Dedifferentiated amniotic fluid mesenchymal stem cell (primary cell): ENCODE data around the gene CD93.

Experiments
- DNase-seq: peaks from one replicate; pipeline ENCODE4 v3.0.0-alpha.2; 2016; ENCODE audit errors: extremely low spot score

Gene CD93

DNA sequence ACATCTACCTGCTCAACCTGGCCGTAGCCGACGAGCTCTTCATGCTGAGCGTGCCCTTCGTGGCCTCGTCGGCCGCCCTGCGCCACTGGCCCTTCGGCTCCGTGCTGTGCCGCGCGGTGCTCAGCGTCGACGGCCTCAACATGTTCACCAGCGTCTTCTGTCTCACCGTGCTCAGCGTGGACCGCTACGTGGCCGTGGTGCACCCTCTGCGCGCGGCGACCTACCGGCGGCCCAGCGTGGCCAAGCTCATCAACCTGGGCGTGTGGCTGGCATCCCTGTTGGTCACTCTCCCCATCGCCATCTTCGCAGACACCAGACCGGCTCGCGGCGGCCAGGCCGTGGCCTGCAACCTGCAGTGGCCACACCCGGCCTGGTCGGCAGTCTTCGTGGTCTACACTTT is 50.4 kb downstream of the CD93 start:
- no peak for DNase-seq

DNA sequence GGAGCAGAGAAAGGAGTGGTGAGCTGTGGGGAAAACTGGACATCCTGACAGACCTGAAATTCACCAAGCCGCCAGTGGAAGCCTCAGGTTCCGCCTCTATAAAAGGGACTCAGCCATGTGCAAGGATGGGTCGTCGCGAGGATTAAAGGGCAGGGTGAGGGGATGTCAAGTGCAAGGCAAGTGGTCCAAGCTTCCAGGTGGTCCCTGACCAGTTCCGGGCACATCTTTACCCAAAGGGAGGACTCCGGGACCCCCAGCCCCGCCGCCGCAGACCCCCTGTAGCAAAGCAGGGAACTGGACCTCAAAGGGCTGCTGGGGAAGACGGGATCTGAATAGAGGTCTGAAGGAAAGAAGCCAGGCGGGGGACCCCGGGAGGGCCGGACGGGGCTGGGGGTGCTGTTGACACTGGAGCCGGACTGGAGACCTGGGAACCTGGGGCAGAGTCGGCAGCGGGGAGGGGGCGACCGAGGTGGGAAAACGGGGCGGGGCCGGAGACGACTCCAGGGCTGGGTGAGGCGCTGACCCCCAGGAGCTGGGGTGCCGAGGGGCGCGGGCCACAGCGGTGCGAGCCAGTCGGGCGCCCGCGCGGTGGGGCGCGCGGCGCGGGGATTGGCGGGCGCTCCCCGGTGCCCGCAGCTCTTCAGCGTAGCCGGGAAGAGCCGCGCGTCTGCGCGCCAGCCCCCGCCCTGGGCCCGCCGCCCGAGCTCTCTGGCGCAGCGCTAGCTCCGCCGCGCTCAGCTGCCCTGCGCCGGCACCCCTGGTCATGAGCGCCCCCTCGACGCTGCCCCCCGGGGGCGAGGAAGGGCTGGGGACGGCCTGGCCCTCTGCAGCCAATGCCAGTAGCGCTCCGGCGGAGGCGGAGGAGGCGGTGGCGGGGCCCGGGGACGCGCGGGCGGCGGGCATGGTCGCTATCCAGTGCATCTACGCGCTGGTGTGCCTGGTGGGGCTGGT is 51.1 kb downstream of the CD93 start, which contains the start of gene SSTR4:
TSS of gene SSTR4 (plus strand) at position 592 of the 951 bp plus-strand sequence. CDS start at position 764, 172 bp downstream.
- DNase-seq, result no peak

DNA sequence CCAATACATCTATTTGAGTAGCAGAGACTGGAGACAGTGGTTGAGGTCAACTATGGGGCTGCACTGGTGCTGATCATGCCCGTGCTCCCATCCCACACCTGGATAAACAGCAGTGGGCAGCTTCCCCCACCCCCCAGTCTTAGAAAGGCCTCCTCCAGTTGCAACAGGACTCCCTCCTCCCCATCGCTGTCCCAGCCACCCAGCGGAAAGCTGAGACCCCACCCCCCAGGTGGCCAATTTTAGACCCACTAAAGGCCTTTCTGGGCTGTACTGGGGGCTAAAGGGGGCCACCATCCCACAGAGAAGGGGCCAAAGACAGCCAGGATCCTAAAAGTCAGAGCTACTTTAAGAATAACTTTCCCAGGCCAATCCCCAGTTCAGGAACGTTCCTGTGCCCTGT is 52.2 kb downstream of the CD93 start:
- DNase-seq, result no peak

DNA sequence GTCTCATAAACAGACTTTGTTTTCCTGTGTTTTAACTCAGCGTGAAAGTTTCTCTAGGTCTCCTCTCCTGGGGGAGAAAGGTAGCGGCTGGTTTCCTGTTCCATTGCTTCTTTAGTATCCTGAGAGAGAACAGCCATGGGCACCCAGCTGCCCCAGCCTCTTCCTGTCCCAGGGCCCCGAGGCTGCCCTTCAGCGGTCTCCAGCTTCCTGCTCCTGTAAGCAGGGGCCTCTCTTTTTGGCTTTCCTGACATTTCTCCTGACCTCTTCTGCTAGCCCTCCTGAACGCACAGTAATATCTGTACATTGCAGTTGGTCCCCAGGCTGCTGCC is 53.4 kb downstream of the CD93 start:
- DNase-seq, result no peak

DNA sequence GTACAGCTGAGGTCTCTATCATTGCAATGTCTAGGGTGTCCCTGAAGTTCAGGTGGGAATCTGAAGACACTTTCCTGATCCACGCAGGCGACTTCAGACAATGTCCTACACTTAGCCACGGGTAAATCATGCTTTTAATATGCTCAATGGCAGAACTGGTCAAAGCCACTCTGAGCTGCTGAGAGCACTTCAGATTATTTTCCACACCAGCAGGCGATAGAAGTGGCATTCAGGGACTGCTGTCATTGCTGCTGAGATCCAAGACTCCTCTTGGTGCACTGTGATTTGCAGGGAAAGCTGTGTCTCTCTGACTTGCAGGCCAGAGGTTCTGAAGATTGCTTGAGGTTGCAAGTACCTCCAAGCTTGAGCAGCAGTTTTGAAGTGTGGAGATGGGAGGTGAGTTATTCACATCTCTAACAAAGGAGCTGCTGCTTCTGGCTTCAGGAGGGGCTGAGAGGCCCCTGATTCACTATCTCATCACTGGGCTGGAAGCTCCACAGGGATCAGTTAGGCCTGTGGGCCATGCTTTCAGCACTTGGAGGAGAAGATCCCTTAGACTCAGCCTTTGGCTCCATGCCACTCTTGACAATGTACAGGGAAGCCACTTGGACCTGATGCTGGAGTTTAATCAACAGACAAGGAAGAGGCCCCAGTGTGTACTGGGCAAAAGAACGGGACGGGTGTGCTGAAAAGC is 53.9 kb downstream of the CD93 start:
- no peak for DNase-seq

DNA sequence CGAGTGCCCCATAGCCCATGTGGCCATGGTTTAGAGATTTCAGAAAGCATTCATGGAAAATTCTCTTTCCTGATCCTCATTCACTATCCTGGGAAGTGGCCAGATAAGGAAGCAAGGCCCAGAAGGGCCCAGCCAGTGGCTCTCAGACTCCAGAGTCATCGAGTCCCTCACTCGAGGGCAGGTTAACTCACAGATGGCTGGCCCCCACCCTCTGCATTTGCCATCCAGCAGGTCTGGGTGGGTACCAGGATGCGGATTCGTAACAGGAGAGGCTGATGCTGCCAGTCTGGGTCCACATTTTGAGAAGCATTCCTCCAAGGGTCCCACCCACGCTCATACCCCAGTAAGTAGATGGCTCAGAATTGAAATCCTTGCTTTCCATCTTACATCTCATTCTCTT is 54.8 kb downstream of the CD93 start:
- DNase-seq, result no peak
